ENCODE results near the gene TACC3.

Gene TACC3

GRCh38 chr4:1725521-1725920 lies 4.2 kb downstream of the TACC3 start:
- TF ChIP-seq EP300 (IDR thresholded peaks at IDR 0.05; ENCODE audit: borderline replicate concordance) (no peak), TCF12 (IDR thresholded peaks at IDR 0.05; ENCODE audit: low read depth) (no peak), EGR1 (IDR thresholded peaks at IDR 0.05) (no peak), RAD21 (IDR thresholded peaks at IDR 0.05; ENCODE audit: low read depth) (no peak)

DNA sequence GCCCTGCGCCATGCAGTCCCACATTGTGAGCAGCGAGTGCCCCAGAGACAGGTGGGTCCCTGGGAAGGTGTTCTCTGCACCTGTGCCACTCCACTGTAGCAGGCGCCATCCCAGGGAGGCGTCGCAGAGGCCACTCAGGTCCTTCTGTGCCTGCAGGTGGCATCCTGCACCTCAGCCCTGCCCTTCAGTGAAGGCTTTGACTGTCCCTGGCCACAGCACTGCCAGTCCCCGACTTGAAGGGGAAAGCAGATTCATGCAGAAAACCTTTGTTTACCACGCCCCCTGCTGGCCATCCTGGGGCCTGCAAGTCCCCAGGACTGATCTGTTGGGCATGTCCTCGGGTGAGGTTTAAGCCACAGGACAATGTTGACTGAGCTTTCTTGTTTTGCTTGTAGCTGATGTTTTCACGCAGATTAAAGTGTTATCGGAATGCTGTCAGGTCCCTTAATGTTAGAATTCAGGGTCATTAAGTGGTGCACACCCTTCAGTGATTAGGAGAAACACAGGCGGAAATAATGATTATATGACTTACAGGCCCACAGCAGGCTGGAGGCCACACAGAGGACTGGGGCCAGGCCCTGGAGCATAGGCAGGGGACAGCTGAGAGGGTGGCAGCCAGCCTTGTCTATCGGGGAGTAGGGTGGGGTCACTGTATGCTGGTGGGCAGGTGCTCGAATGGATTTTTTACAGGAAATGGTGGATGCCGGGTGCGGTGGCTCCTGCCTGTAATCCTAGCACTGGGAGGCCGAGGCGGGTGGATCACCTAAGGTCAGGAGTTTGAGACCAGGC lies 5.0 kb downstream of the TACC3 start:
- TF ChIP-seq YY1 (IDR thresholded peaks at IDR 0.05; ENCODE audit: low read depth) = no peak
- TF ChIP-seq RAD21 (IDR thresholded peaks at IDR 0.05; ENCODE audit: low read depth) = peak; percentile 56

GRCh38 chr4:1727117-1728031 lies 6.1 kb downstream of the TACC3 start:
- TF ChIP-seq TCF12 (IDR thresholded peaks at IDR 0.05; ENCODE audit: low read depth) = peak; percentile 19; the same call in 1 of the 2 replicates
- TF ChIP-seq TEAD4 (IDR thresholded peaks at IDR 0.05) = no peak; the same call in 1 of the 2 replicates
- TF ChIP-seq NFIC (IDR thresholded peaks at IDR 0.05) = peak; percentile 85
- TF ChIP-seq EP300 (IDR thresholded peaks at IDR 0.05; ENCODE audit: borderline replicate concordance) = peak; percentile 35; the same call in 1 of the 2 replicates
- no peak for TF ChIP-seq REST (IDR thresholded peaks at IDR 0.05; ENCODE audit: low read depth)
- peak; percentile 44; the same call in 1 of the 2 replicates for TF ChIP-seq MAX (IDR thresholded peaks at IDR 0.05)
- no peak for TF ChIP-seq ZBTB7A (IDR thresholded peaks at IDR 0.05; ENCODE audit: low read depth)
- TF ChIP-seq, protein P1, sequence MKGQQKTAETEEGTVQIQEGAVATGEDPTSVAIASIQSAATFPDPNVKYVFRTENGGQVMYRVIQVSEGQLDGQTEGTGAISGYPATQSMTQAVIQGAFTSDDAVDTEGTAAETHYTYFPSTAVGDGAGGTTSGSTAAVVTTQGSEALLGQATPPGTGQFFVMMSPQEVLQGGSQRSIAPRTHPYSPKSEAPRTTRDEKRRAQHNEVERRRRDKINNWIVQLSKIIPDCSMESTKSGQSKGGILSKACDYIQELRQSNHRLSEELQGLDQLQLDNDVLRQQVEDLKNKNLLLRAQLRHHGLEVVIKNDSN (IDR thresholded peaks at IDR 0.05) = peak; percentile 89
- no peak for TF ChIP-seq RAD21 (IDR thresholded peaks at IDR 0.05; ENCODE audit: low read depth)
- TF ChIP-seq CREB1 (IDR thresholded peaks at IDR 0.05; ENCODE audit: low read depth) = no peak

DNA sequence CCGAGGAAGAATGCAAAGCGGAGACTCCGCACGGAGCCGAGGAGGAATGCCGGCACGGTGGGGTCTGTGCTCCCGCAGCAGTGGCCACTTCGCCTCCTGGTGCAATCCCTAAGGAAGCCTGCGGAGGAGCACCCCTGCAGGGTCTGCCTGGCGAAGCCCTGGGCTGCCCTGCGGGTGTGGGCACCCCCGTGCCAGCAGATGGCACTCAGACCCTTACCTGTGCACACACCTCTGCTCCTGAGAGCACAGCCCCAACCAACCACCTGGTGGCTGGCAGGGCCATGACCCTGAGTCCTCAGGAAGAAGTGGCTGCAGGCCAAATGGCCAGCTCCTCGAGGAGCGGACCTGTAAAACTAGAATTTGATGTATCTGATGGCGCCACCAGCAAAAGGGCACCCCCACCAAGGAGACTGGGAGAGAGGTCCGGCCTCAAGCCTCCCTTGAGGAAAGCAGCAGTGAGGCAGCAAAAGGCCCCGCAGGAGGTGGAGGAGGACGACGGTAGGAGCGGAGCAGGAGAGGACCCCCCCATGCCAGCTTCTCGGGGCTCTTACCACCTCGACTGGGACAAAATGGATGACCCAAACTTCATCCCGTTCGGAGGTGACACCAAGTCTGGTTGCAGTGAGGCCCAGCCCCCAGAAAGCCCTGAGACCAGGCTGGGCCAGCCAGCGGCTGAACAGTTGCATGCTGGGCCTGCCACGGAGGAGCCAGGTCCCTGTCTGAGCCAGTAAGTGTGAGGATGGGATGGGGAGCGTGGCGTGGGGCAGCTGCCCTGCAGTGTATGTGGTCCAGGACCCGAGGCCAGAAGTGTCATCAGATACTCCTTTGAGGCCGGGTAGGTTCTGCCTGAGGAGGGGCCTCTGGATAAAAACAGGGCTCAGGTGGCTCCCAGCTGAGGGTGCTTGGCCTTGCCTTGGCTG lies 7.0 kb downstream of the TACC3 start:
- TF ChIP-seq NFIC (IDR thresholded peaks at IDR 0.05) (no peak), EGR1 (IDR thresholded peaks at IDR 0.05) (no peak), EP300 (IDR thresholded peaks at IDR 0.05; ENCODE audit: borderline replicate concordance) (no peak), MAX (IDR thresholded peaks at IDR 0.05) (no peak), FOXM1 (IDR thresholded peaks at IDR 0.05; ENCODE audit: borderline replicate concordance, low read depth) (no peak), TAF1 (IDR thresholded peaks at IDR 0.05; ENCODE audit: low read depth) (no peak), REST (IDR thresholded peaks at IDR 0.05; ENCODE audit: low read depth) (no peak)

DNA sequence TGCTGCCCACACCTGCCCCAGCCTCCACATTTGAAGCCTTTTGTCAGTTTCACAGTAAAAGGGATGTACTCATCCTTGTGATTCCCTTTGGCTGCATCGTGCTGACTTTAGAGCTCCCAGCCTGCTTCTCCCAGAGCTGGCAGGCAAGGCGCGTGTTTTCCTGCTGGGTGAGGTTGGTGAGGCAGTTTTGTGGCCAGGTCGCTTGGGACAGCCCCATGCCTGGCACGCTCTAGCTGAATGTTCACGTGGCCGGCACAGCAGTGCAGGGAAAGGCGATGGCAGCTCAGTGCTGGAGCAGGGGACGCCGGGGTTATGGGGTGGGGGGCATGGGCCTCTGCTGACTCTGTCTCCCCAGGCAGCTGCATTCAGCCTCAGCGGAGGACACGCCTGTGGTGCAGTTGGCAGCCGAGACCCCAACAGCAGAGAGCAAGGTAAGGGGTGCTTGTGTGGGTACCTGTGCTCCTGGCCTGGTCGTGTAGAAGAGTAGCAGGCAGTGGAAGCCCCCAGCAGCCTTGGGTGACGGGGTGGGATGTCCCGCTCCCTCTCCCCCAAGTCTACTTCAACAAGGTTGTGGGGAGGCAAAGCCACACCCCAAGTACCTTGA lies 9.3 kb downstream of the TACC3 start:
- TF ChIP-seq TAF1 (IDR thresholded peaks at IDR 0.05; ENCODE audit: low read depth) = no peak
- no peak for TF ChIP-seq YY1 (IDR thresholded peaks at IDR 0.05; ENCODE audit: low read depth)
- TF ChIP-seq CREB1 (IDR thresholded peaks at IDR 0.05; ENCODE audit: low read depth) = no peak
- no peak for TF ChIP-seq TEAD4 (IDR thresholded peaks at IDR 0.05)
- no peak for TF ChIP-seq CEBPB (IDR thresholded peaks at IDR 0.05)
- no peak for TF ChIP-seq EGR1 (IDR thresholded peaks at IDR 0.05)
- TF ChIP-seq, protein P1 (IDR thresholded peaks at IDR 0.05) = no peak
- TF ChIP-seq NFIC (IDR thresholded peaks at IDR 0.05) = no peak
- no peak for TF ChIP-seq FOXM1 (IDR thresholded peaks at IDR 0.05; ENCODE audit: borderline replicate concordance, low read depth)
- TF ChIP-seq TCF12 (IDR thresholded peaks at IDR 0.05; ENCODE audit: low read depth) = no peak
- TF ChIP-seq ZBTB7A (IDR thresholded peaks at IDR 0.05; ENCODE audit: low read depth) = no peak
